HG03432 (cell line): ENCODE measurements around the gene TOGARAM1.

ENCODE experiments used
- ATAC-seq: cut with Tn5 transposase; IDR thresholded peaks from one replicate; pipeline ENCODE4 v1.9.1; 2021; ENCODE audit warnings: mild to moderate bottlenecking, moderate library complexity; ENCODE audit not compliant: unreplicated experiment

TOGARAM1 gene

GRCh38 chr14:44961554-44962333 is at the start of gene TOGARAM1, which contains the start of gene KLHL28:
TOGARAM1 (plus strand) TSS chr14:44962190; CDS start chr14:44962422, 232 bp downstream.
KLHL28 (minus strand) TSS chr14:44961947; CDS start chr14:44945928, 16,019 bp downstream.
- peak; percentile 93 for ATAC-seq

GRCh38 chr14:44914849-44915248 is 47.1 kb upstream of the TOGARAM1 start:
- no peak for ATAC-seq

- ATAC-seq, result no peak
Measured at GRCh38 chr14:44928793-44929192, 33.2 kb upstream of the TOGARAM1 start.

- no peak for ATAC-seq
Measured at GRCh38 chr14:44935155-44935554, 26.8 kb upstream of the TOGARAM1 start.

GRCh38 chr14:44937547-44937946 is 24.4 kb upstream of the TOGARAM1 start:
- no peak for ATAC-seq

- no peak for ATAC-seq
Measured at GRCh38 chr14:44940211-44940610, 21.8 kb upstream of the TOGARAM1 start.

GRCh38 chr14:44940944-44941343 is 21.0 kb upstream of the TOGARAM1 start:
- no peak for ATAC-seq

- ATAC-seq, result no peak
Measured at GRCh38 chr14:44941591-44941990, 20.4 kb upstream of the TOGARAM1 start.

- no peak for ATAC-seq
Measured at GRCh38 chr14:44942436-44942835, 19.6 kb upstream of the TOGARAM1 start.

- ATAC-seq, result no peak
Measured at GRCh38 chr14:44944107-44944506, 17.9 kb upstream of the TOGARAM1 start.

- ATAC-seq, result no peak
Measured at GRCh38 chr14:44945264-44945663, 16.7 kb upstream of the TOGARAM1 start.

GRCh38 chr14:44951051-44951450 is 10.9 kb upstream of the TOGARAM1 start:
- ATAC-seq, result no peak

- ATAC-seq, result no peak
Measured at GRCh38 chr14:44952391-44953110, 9.4 kb upstream of the TOGARAM1 start.

- no peak for ATAC-seq
Measured at GRCh38 chr14:44954750-44955149, 7.2 kb upstream of the TOGARAM1 start.

GRCh38 chr14:44955528-44955927 is 6.5 kb upstream of the TOGARAM1 start:
- ATAC-seq, result no peak

GRCh38 chr14:44956866-44957265 is 5.1 kb upstream of the TOGARAM1 start:
- ATAC-seq, result no peak

GRCh38 chr14:44959538-44959937 is 2.5 kb upstream of the TOGARAM1 start:
- ATAC-seq, result no peak

GRCh38 chr14:44960146-44960545 is 1.8 kb upstream of the TOGARAM1 start:
- ATAC-seq, result no peak

GRCh38 chr14:44960646-44961045 is 1.3 kb upstream of the TOGARAM1 start:
- ATAC-seq, result no peak

- ATAC-seq, result peak; percentile 21
Measured at GRCh38 chr14:44961151-44961553, 838 bp upstream of the TOGARAM1 start.

GRCh38 chr14:44962334-44963043 is 499 bp downstream of the TOGARAM1 start:
- ATAC-seq, result peak; percentile 44
